SIG-M5 treated with dmso at 0.1 percent for 504 hours (cell line): ENCODE measurements around the gene HOXD9.

Source experiments
- DNase-seq: peaks from one replicate; lab custom pipeline; 2025; ENCODE audit not compliant: unreplicated experiment; lab: John Stamatoyannopoulos, UW

HOXD9 gene

GRCh38 chr2:176085861-176086771 is 36.4 kb upstream of the HOXD9 start:
- DNase-seq = peak; percentile 66

- no peak for DNase-seq
Measured at GRCh38 chr2:176087330-176088047, 35.0 kb upstream of the HOXD9 start.

- DNase-seq = peak; percentile 48
Measured at GRCh38 chr2:176088048-176088936, 34.2 kb upstream of the HOXD9 start.

GRCh38 chr2:176088937-176089842 is 33.3 kb upstream of the HOXD9 start:
- no peak for DNase-seq

GRCh38 chr2:176089843-176090395 is 32.6 kb upstream of the HOXD9 start:
- DNase-seq = no peak

GRCh38 chr2:176090862-176091261 is 31.7 kb upstream of the HOXD9 start:
- no peak for DNase-seq

- DNase-seq = peak; percentile 44
Measured at GRCh38 chr2:176091329-176092258, 30.9 kb upstream of the HOXD9 start.

GRCh38 chr2:176092270-176093144 is 30.0 kb upstream of the HOXD9 start, which contains the start of gene HOXD13:
HOXD13 (plus strand) TSS chr2:176092721; CDS start chr2:176092891, 170 bp downstream.
- DNase-seq = peak; percentile 71

- DNase-seq = peak; percentile 50
Measured at GRCh38 chr2:176093145-176093897, 29.2 kb upstream of the HOXD9 start.

- DNase-seq = no peak
Measured at GRCh38 chr2:176093898-176094249, 28.6 kb upstream of the HOXD9 start.

GRCh38 chr2:176094349-176094748 is 28.2 kb upstream of the HOXD9 start:
- no peak for DNase-seq

- no peak for DNase-seq
Measured at GRCh38 chr2:176095421-176095820, 27.1 kb upstream of the HOXD9 start.

- peak; percentile 77 for DNase-seq
Measured at GRCh38 chr2:176096243-176096985, 26.1 kb upstream of the HOXD9 start.

- DNase-seq = peak; percentile 93
Measured at GRCh38 chr2:176096986-176097819, 25.3 kb upstream of the HOXD9 start.

GRCh38 chr2:176097820-176098365 is 24.6 kb upstream of the HOXD9 start:
- no peak for DNase-seq
